H9 (cell line): ENCODE data around the gene GTF2E1. TPM values are rescaled to one million over a fixed set of nuclear protein-coding genes. Genes with fewer than 3 reads are reported as not detected.

Experiments
- DNase-seq: peaks from one replicate; pipeline ENCODE4 v3.0.0-alpha.2; 2017
- H2AFZ ChIP-seq: one replicate; pipeline ENCODE4 v1.6.1; 2013; ENCODE audit warnings: mild to moderate bottlenecking, low read length, control low read depth, moderate library complexity
- H2AK5ac ChIP-seq: 2 replicates; pipeline ENCODE4 v1.6.1; 2013; ENCODE audit warnings: low read length, control low read depth, mixed read lengths; ENCODE audit not compliant: insufficient read length
- H2BK120ac ChIP-seq: one replicate; pipeline ENCODE4 v1.6.1; 2013; ENCODE audit warnings: low read depth, mild to moderate bottlenecking, low read length, control low read depth, inconsistent platforms; ENCODE audit not compliant: poor library complexity, severe bottlenecking
- H2BK12ac ChIP-seq: 2 replicates; pipeline ENCODE4 v1.6.1; 2013; ENCODE audit warnings: low read length, control low read depth, mixed read lengths, low read depth; ENCODE audit not compliant: insufficient read length
- H2BK15ac ChIP-seq: 2 replicates; pipeline ENCODE4 v1.6.1; 2013; ENCODE audit warnings: low read depth, low read length, control low read depth
- H2BK20ac ChIP-seq: one replicate; pipeline ENCODE4 v1.6.1; 2013; ENCODE audit warnings: low read depth, mild to moderate bottlenecking, low read length, control low read depth, inconsistent platforms; ENCODE audit not compliant: poor library complexity, severe bottlenecking
- H2BK5ac ChIP-seq: 2 replicates; pipeline ENCODE4 v1.6.1; 2013; ENCODE audit warnings: low read length, control low read depth, mixed read lengths; ENCODE audit not compliant: insufficient read length
- H3K14ac ChIP-seq: 2 replicates; pipeline ENCODE4 v1.6.1; 2013; ENCODE audit warnings: low read length, control low read depth; ENCODE audit not compliant: insufficient read depth
- H3K18ac ChIP-seq: 2 replicates; pipeline ENCODE4 v1.6.1; 2013; ENCODE audit warnings: low read depth, mild to moderate bottlenecking, mixed read lengths, low read length, control low read depth; ENCODE audit not compliant: insufficient read length
- H3K23ac ChIP-seq: 2 replicates; pipeline ENCODE4 v1.6.1; 2013; ENCODE audit warnings: low read length, control low read depth, mixed read lengths, low read depth; ENCODE audit not compliant: insufficient read length
- H3K23me2 ChIP-seq: 2 replicates; pipeline ENCODE4 v1.6.1; 2013; ENCODE audit warnings: low read depth, mild to moderate bottlenecking, mixed read lengths, low read length, control low read depth; ENCODE audit not compliant: insufficient read length, poor library complexity, severe bottlenecking
- H3K27ac ChIP-seq: 2 replicates; pipeline ENCODE4 v1.5.1; 2013; ENCODE audit warnings: low read length, control low read depth, mixed read lengths, low read depth; ENCODE audit not compliant: insufficient read length
- H3K27me3 ChIP-seq: 2 replicates; pipeline ENCODE4 v1.6.1; 2013; ENCODE audit warnings: low read length, control low read depth, inconsistent platforms; ENCODE audit not compliant: insufficient read depth
- H3K4ac ChIP-seq: 2 replicates; pipeline ENCODE4 v1.6.1; 2013; ENCODE audit warnings: low read depth, mild to moderate bottlenecking, control low read depth, inconsistent platforms, low read length, moderate library complexity
- H3K4me1 ChIP-seq: 2 replicates; pipeline ENCODE4 v1.6.1; 2013; ENCODE audit warnings: low read length, control low read depth, inconsistent platforms; ENCODE audit not compliant: insufficient read depth
- H3K4me2 ChIP-seq: 2 replicates; pipeline ENCODE4 v1.6.1; 2013; ENCODE audit warnings: low read length, control low read depth, mixed read lengths; ENCODE audit not compliant: insufficient read length, insufficient read depth
- H3K56ac ChIP-seq: 2 replicates; pipeline ENCODE4 v1.6.1; 2013; ENCODE audit warnings: low read depth, mild to moderate bottlenecking, mixed read lengths, low read length, control low read depth; ENCODE audit not compliant: insufficient read length
- H3K79me1 ChIP-seq: 2 replicates; pipeline ENCODE4 v1.6.1; 2013; ENCODE audit warnings: low read depth, mild to moderate bottlenecking, moderate library complexity, low read length, control low read depth, inconsistent platforms; ENCODE audit not compliant: insufficient read depth, poor library complexity, severe bottlenecking
- H3K79me2 ChIP-seq: 2 replicates; pipeline ENCODE4 v1.6.1; 2013; ENCODE audit warnings: low read length, control low read depth, inconsistent platforms; ENCODE audit not compliant: insufficient read depth
- H3K9ac ChIP-seq: 2 replicates; pipeline ENCODE4 v1.6.1; 2013; ENCODE audit warnings: low read length, control low read depth, mixed read lengths; ENCODE audit not compliant: insufficient read length; ENCODE audit errors: extremely low read depth
- H3K9me3 ChIP-seq: one replicate; pipeline ENCODE4 v1.6.1; 2013; ENCODE audit warnings: low read depth, low read length, inconsistent platforms; ENCODE audit not compliant: control insufficient read depth
- H3T11ph ChIP-seq: one replicate; pipeline ENCODE4 v1.6.1; 2013; ENCODE audit warnings: mild to moderate bottlenecking, low read length, control low read depth, inconsistent platforms
- H4K20me1 ChIP-seq: one replicate; pipeline ENCODE4 v1.6.1; 2013; ENCODE audit not compliant: control insufficient read depth, insufficient read length, insufficient read depth
- H4K5ac ChIP-seq: 2 replicates; pipeline ENCODE4 v1.6.1; 2013; ENCODE audit warnings: low read depth, mild to moderate bottlenecking, mixed read lengths, low read length, control low read depth; ENCODE audit not compliant: insufficient read length
- H4K8ac ChIP-seq: replicated peaks from 2 replicates; pipeline ENCODE4 v1.6.1; 2013; ENCODE audit warnings: low read length, control low read depth, mixed read lengths, low read depth; ENCODE audit not compliant: insufficient read length
- H4K91ac ChIP-seq: 2 replicates; pipeline ENCODE4 v1.6.1; 2013; ENCODE audit warnings: low read depth, mild to moderate bottlenecking, moderate library complexity, mixed read lengths, low read length, control low read depth; ENCODE audit not compliant: insufficient read length
- H3K27ac Mint-ChIP-seq, 3 experiments: 2 replicates in 2 of 3; 3 replicates in 1 of 3; pipeline ENCODE4 v1.8.0; 2020 to 2021; ENCODE audit warnings: mixed read lengths in 3 of 3, mild to moderate bottlenecking in 1 of 3, moderate library complexity in 1 of 3
- H3K27me3 Mint-ChIP-seq: 2 replicates; pipeline ENCODE4 v1.8.0; 2021; ENCODE audit warnings: low read depth, mild to moderate bottlenecking, moderate library complexity, mixed read lengths
- H3K36me3 Mint-ChIP-seq, 3 experiments: 2 replicates in 2 of 3; 3 replicates in 1 of 3; pipeline ENCODE4 v1.8.0; 2020 to 2021; ENCODE audit warnings: low read depth in 3 of 3, mixed read lengths in 3 of 3; ENCODE audit not compliant: insufficient read depth in 1 of 3
- H3K4me1 Mint-ChIP-seq, 2 experiments: 2 replicates each; pipeline ENCODE4 v1.8.0; 2020; ENCODE audit warnings: mixed read lengths in 2 of 2
- H3K4me3 Mint-ChIP-seq, 2 experiments: 2 replicates in 1 of 2; 3 replicates in 1 of 2; pipeline ENCODE4 v1.8.0; 2020 to 2021; ENCODE audit warnings: mild to moderate bottlenecking in 2 of 2, mixed read lengths in 2 of 2, moderate library complexity in 1 of 2
- H3K9me3 Mint-ChIP-seq, 2 experiments: 2 replicates in 1 of 2; 3 replicates in 1 of 2; pipeline ENCODE4 v1.8.0; 2020; ENCODE audit warnings: mild to moderate bottlenecking in 2 of 2, mixed read lengths in 2 of 2, moderate library complexity in 1 of 2
- CTCF ChIP-seq: fragments of 200-600 bp; sonication (generic); conservative IDR thresholded peaks from 3 replicates; pipeline ENCODE4 v1.8.0; 2021; ENCODE audit warnings: antibody characterized with exemption, mild to moderate bottlenecking
- total RNA-seq: library from RNA; stranded (reverse); gene quantifications from 2 replicates; pipeline ENCODE4 v1.2.1, GENCODE V29; 2021

GTF2E1 gene
- total RNA-seq, 1 experiment from 2014 or later = 88.8 TPM

GRCh38 chr3:120706950-120707349 lies 35.6 kb upstream of the GTF2E1 start:
- Histone ChIP-seq H2AK5ac (no peak overlapping the region), H2AFZ (no peak overlapping the region), H2BK5ac (no peak overlapping the region), H3K79me1 (no peaks in the 10 kb centered on the region), H4K8ac (no peak overlapping the region), H4K91ac (no peak overlapping the region), H3K4me1 (no peaks in the 10 kb centered on the region), H2BK12ac (no peak overlapping the region), H3K56ac (no peak overlapping the region), H4K5ac (no peak overlapping the region), H3K79me2 (no peaks in the 10 kb centered on the region), H2BK15ac (no peak overlapping the region), H3K27me3 (no peaks in the 10 kb centered on the region; the same call in 1 of the 2 replicates), H2BK120ac (no peak overlapping the region), H2BK20ac (no peak overlapping the region), H3K18ac (no peak overlapping the region), H3K23me2 (no peaks in the 10 kb centered on the region), H3K9me3 (no peaks in the 10 kb centered on the region), H4K20me1 (no peaks in the 10 kb centered on the region), H3K23ac (no peak overlapping the region), H3K4ac (no peak overlapping the region), H3K4me2 (no peak overlapping the region), H3K14ac (no peak overlapping the region), H3K27ac (no peak overlapping the region), H3T11ph (no peak overlapping the region), H3K9ac (no peak overlapping the region)
- Mint-ChIP-seq H3K4me3 (no peak overlapping the region), H3K27ac (no peak overlapping the region), H3K9me3 (peaks cover 3 to 4% of the 10 kb centered on the region in 2 experiments; a peak in 2 of 5 replicates), H3K27me3 (no peaks in the 10 kb centered on the region), H3K36me3 (peaks cover 7 to 19% (median 18%) of the 10 kb centered on the region in 3 experiments; a peak in 6 of 7 replicates), H3K4me1 (0 out of 4 replicates have a peak, but pooled peaks cover 0 to 2% of the 10 kb centered on the region in 2 experiments)
- DNase-seq = no peak
- no peak for TF ChIP-seq CTCF
